NCI-H2227 (cell line): ENCODE data around the gene CKAP4.

ENCODE experiments used
- DNase-seq: peaks from one replicate; lab custom pipeline; 2025; ENCODE audit not compliant: unreplicated experiment; lab: John Stamatoyannopoulos, UW

CKAP4 gene

DNA sequence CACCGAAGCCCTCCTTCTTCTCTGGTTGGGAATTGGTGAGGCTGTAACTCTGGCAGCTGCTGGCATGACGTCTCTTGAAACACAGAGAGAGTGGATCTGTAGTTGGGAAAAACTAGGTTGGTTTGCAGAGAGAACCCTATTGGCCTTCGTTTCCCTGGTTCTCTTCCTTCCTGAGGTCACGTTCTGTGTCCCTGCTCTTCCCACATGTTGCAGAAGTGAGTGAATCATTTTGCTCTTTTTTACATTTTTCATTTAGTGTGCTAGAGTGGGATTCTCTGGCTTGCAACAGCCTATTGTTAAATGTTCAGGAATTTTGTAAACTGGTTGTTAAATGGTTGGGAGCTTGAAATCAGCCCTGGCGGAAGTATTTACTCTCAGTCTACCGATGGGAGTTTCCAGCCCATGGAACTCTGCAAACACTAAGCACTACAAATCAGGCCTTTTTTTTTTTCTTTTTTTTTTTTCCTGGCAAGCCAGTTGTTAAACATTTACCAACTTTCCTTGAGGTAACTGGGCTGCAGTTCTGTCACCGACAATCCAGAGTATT lies 26.8 kb upstream of the CKAP4 start:
- no peak for DNase-seq

DNA sequence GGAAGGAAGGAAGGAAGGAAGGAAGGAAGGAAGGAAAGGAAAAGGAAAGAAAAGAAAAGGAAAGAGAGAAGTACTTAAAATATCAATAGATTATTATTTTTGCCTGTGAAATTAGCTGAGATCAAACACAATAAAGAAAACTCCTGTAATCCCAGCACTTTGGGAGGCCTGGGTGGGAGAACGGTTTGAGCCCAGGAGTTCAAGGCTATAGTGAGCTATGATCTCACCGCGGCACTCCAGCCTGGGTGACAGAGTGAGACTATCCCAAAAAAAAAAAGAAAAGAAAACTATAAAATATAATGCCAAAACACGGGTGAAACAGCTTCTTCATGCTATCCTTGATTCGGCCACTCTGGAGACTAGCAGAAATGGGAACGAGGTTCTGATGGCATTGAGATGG lies 26.2 kb upstream of the CKAP4 start:
- no peak for DNase-seq

DNA sequence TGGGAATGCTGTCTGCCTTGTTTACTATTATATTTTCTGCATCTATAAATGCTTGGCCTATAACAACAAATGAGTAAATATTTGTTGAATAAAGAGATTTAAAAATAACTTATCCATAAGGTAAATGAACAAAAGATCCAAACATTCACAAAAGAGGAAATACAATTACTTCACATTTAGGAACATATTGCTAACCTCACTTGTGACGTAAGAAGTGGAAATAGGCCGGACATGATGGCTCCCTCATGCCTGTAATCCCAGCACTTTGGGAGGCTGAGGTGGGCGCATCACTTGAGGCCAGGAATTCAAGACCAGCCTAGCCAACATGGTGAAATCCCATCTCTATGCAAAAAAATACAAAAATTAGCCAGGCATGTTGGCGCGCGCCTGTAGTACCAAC lies 25.7 kb upstream of the CKAP4 start:
- DNase-seq = no peak

DNA sequence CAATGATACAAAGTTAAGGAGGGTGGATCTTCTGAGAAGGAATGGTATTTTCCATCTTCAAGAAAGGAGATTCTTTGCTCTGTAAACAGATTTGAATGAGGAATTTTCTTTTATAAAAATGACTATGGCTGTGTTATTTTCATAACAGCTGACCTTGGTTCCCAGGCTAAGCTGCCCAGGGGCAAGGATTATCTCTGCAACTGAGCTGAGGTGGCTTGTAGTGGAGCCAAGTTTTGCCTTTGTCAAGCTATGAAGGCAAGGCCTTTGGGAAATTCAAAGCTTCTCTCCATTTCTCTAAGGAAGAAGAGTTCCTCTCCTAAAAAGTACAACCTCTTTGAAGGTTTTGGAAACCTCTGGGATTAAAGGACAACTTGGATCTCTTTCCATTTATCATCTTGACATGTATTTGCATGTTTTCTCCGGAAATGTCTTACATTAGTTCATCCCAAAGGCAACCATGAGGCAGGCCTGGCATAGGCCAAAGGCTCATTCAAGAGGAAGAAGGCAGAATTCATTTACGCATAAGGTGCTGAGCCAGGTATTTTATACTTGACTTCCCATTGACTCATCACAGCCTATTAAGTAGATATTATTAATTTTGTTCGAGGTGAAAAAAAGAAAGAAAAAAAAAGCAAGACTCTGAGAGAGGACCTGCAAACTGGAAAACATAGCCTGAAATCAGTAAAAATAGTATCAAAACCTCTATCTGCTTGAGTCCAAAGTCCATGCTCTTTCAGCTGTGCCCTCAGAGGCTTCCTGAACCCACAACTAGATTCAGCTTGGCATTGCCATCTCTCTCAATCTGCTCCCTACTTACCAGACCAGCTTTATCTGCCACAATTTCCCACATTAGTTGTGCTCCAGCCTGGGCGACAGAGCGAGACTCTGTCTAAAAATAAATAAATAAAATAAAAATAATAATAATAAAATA lies 24.0 kb upstream of the CKAP4 start:
- no peak for DNase-seq

DNA sequence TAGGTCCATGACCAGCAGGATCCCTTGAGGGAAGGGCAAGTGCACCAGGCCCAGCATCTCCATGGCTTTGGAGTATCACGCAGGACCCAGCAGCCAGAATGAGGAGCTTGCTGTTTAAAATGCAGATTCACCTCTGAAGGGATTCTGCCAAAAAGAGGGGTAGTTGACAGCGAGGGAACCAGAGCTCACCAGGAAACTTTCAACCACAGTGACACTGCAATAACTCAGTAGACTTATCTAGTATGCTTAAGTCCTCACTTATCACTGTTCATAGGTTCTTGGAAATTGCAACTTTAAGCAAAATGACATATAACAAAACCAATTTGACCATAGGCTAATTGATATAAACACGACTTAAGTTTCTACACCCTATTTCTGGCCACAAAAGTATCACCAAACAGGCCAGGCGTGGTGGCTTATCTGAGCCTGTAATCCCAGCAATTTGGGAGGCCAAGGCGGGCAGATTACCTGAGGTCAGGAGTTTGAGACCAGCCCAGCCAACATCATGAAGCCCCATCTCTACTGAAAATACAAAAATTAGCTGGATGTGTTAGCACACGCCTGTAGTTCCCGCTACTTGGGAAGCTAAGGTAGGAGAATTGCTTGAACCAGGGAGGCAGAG lies 21.4 kb upstream of the CKAP4 start:
- no peak for DNase-seq

DNA sequence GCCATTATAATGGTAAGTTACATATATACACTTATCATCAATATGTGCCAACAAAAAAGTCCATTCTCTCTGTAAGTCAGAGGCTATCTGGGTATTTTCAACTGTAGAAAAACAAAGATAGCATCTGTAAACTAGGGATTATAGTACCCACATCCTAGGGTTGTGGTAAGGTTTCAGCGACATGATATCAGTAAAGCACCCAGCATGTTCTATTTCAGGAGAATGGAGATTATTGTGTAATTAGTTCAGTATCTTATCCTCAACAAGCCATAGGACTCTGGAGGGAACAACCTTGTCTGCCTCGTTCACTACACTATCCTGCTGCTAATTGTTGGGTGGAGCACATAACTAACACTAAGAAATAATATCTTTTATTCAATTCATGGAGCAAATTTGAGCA lies 19.7 kb upstream of the CKAP4 start:
- DNase-seq = no peak

DNA sequence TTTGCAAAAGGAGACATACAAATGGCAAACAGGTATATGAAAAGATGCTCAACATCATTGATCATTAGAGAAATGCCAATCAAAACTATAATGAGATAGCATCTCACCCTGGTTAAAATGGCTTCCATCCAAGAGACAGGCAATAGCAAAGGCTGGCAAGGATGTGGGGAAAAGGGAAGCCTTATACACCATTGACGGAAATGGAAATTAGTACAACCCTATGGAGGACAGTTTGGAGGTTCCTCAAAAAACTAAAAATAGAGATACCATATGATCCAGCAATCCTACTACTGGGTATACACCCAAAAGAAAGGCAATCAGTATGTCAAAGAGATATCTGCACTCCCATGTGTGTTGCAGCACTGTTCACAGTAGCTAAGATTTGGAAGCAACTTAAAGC lies 17.3 kb upstream of the CKAP4 start:
- no peak for DNase-seq

DNA sequence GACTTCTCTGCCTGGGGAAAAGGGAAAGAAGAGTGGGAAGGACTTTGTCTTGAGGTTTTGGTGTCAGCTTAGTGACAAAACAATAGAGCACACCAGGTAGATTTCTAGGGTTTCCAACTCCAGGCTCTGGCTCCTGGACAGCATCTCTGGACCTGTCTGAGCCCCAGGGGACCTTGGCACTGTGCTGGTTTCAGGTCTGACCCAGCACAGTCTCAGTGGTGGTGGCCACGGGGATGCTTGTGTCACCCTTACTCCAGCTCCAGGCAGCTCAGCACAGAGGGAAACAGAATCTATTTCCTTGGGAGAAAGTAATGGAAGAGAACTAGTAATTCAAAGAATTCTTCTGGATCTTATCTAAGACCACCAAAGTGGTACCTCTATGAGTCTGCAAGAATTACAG lies 11.1 kb upstream of the CKAP4 start:
- DNase-seq = no peak

DNA sequence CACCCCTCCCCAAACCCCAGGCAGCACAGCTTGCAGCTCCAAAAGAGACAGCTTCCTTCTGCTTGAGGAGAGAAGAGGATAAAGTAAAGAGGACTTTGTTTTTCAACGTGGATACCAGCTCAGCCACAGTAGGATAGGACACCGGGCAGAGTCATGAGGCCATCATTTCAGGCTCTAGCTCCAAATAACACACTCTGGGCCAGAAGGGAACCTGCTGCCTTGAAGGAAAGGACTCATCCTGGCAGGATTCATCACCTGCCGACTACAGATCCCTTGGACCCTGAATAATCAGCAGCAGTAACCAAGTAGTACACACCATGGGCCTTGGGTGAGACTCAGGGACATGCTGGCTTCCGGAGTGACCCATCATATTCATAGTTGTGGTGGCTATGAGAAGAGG lies 10.4 kb upstream of the CKAP4 start:
- DNase-seq = no peak

DNA sequence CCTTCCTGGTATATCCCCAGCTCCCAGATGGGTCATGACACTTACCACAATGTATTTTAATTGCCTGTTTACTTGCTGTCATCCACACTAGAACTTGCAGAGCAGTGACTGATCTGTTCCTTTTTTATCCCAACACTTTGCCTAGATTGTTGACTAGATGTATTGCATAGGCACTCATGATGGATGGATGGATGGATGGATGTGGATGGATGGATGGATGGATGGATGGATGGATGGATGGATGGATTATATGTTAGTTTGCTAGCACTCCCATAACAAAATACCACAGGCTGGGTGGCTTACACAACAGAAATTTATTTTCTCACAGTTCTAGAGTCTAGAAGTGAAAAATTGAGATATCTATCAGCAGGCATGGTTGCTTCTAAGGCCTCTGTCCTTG lies 8.7 kb upstream of the CKAP4 start:
- no peak for DNase-seq

DNA sequence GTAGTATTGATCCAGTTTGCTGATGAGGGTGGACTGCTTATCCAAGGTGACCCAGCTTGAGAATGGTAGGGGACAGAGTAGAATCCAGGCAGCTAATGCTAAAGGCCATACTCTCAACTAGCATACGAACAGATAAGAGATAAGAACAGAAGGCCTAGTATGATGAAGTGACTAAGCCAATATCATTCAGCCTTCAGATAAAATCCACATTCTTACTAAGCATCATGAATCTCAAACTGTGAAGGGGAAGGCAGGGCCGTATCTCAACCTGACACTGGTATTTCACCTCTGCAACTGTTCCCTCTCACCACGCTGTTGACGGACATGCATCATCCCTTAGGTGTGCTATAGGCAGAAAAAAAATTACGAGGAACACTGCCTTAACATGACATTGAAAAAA lies 8.1 kb upstream of the CKAP4 start:
- no peak for DNase-seq

DNA sequence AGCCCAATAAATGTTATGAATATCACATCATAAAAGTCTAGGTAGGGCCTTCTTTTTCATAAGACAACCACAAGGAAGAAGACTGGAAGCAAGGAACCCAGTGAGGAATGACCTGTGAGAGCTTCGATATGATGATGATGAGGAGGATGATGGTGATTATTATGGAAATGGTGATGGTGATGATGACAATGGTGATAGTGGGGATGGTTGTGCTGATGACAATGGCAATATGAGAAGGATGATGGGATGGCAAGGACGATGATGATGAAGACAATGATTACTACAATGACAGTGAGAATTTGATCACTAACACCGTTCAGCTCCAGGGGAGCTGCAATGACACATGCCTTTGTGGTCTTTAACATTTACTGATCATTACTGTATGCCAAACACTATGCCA lies 7.7 kb upstream of the CKAP4 start:
- DNase-seq = no peak

DNA sequence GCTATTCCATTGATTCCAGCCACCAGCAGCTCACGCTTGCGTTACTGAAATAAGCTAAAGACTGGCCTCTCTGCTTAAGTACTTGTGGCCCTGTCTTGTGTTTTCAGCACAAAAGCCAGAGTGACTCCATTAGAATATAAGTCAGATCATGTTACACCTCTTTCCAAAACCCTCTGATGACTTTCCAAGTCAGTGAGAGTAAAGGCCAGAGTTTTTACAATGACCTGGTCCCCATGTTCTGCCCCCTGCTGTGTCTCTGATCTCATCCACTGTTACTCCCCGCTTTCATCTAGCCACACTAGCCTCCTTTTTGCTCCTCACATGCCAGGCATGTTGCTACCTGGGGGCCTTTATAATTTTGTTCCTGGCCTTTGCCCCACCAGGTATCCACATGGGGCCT lies 6.9 kb upstream of the CKAP4 start:
- DNase-seq = no peak

DNA sequence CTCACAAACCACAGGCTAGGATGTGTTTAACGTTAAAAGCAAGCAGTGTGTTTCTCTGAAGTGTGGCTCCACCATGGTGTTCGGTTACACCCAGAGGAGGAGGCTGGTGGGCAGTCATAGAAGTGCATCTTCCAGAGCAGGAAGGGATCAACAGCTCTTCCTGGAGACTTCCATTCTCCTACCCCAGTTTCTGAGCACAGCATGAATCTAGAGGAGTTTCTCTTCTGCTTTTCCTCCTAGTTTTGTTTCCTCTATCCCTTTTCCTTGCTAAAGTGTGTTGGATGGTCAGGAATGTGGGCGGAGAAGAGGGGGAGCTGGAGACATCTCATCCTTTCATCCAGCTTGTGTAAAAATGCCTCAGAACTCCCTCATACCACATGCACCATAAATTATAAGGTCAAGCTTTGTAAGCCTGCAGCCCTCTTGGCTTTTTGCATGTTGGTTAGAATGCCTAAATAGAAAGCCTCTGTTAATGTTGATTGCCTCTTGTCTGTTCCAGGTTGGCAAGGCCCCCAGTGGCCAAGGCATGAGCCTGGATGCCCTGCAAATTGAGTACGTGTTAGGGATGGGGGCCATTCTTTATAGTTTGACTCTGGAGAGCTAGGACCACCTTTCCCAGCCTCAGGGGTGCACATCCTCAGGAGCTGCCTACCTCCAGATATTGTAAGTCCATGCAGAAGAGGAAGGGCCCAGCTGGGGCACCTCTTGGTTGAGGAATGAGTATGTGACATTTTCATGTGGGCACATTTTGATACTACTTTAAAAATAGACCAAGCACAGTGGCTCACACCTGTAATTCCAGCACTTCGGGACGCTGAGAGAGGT lies 4.0 kb upstream of the CKAP4 start:
- DNase-seq = no peak

DNA sequence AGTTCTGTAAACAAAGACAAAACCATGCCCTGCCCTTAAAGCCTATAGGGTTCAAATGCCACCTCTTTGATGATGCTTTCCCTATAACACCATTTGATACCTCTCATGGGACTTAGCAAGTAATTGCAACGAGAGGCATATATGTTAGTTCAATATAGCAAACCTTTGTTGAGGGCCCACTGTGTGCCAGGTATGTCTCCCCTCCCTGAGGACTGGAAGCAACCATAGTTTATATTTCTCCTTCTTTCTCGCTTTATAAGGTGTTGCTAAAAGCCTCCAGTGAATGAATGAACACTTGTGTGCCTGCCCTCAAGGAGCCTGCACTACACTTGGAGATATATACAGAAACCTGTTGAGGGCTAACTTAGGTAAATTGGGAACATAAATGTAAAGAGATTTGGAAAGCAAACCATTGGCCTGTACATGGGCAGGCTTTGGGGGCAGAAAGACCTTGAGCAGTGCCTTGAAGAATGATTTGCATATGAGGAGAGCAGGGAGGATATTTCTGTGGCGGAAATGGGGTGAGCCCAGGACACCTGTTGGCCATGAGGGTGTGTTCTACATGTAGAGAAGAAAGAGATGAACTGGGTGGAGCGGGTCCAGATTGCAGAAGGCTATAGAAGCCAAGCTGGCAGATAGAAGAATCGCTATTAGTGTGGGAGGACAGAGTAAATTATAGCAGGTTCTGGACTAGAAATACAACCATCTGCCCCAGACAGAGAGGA lies 1.8 kb upstream of the CKAP4 start:
- no peak for DNase-seq

DNA sequence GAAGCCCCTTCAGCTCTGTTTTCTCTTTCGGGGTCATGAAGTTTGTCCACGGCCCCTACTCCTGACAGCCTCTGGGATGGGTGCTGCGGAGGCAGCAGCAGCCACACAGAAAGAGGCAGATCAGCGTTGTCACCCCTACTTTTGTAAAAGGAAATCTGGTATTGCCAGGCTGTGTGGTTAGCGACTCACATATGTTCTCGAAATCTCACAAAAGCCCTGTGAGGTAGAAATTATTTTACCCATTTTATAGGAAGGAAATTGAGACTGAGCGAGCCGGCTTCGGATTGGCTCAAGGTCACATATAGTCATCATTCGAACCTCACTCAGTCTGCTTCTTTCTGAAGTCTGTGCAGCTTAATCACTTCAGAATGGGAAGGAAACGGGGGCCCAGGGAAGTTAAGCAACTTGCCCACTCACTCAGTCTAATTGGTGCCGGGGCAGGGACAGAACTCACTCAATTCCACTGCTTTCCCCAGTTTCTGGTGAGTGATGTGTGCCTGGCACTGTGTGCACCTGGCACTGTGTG lies 1.1 kb upstream of the CKAP4 start:
- no peak for DNase-seq

DNA sequence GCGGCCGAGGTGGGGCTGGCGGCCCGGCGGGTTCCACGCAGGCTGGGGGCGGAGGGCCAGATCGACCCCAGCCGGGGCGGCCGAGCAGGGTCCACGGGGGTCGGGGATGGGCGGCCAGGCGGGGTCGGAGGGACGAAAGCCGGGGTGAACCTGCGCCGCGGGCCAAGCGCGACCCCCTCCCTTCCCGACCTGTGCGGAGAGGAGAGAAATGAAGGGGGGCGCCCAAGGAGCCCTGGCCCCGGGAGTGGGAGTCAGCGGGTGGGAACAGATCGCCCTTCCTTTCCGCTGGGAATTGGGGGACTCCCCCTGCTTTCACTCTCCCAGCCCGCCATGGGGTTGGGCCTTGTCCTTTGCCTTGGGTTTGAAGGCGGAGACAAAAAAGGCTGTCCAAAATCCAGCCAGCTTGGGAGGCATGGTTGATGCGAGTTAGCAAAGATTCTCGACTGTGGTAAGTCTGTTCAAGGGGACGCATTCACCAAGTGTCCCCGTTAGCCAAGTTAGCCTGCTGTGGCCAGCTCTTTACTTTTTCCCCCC lies 559 bp upstream of the CKAP4 start:
- DNase-seq = peak; percentile 58

DNA sequence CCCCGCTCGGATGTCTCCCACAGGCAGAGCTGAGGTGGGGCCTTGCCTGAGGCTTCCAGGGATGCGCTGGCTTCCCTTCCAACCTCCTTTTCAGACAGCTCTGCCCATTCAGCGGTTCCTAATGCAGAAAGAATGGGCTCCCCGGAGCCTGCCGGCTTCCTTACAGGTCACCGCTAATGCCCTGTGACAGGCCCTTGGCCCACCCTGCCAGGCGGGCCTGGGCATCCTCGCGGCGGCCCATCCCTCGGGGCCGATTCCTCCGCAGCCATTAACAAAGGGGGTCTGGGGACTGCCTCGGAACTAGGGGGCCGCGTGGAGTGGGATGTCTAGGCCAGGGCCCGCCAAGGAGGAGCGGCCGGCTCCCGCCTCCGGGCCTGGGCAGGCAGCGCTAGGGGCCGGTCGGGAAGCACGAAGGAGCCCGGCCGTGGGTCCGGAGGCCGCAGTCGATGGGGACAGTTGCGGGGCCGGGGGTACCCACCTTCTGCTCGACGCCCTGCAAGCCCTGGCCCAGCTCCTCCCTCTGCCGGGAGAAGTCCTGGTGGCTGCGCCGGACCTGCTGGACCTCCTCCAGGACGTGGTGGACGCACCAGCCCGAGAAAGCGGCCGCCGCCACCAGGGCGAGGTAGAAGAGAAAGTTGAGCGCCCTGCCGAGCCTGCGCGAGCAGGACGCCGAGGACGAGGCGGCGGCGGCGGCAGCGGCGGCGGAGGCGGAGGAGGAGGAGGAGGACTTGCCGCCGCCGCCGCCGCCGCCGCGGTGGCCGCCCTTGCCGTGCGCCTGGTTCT lies 738 bp downstream of the CKAP4 start:
- DNase-seq = peak; percentile 62

DNA sequence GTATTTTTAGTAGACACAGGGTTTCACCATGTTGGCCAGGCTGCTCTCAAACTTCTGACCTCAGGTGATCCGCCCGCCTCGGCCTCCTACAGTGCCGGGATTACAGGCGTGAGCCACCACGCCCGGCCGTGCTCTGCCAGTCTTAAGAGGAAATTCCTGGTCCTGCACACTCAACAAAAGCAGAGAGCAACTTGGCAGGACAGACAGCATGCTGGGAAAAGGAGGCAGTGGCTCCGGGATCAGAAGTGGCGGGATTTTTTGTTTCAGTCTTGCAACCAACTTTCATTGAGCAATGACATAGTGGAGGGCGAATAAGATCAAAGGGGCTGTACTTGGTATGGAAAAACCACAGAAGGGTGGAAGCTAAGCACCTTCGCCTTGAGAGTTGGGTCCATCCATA lies 2.1 kb downstream of the CKAP4 start:
- DNase-seq = peak; percentile 9

DNA sequence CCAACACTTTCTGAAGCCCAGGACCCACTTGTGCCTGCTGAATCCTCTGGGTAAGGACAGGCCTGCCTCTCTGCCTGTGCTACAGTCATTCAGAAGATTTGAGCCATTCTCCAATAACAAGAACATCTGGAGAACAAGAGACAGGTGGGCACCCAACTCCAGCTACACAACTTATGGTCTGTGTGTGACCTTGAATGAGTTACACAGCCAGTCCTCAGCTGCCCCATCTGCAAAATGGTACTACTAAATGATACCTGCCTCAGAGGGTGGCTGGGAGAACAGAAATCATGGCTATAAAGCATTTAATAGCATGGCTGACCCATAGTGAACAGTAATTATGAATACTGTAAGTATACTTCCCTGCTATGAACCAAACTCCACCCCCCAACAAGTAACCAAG lies 4.2 kb downstream of the CKAP4 start:
- DNase-seq = no peak
